ENCODE data around the gene CD300E. TPM values are rescaled to one million over a fixed set of nuclear protein-coding genes. Genes with fewer than 3 reads are reported as not detected.

Gene CD300E
- total and polyA plus RNA-seq, 5 donors from 2014 or later, result 0.06 to 0.08 TPM; not detected in 3

- H3K27ac Mint-ChIP-seq, result no peak overlapping the region
- no peak for DNase-seq
- no peaks in the 10 kb centered on the region for H3K36me3 Mint-ChIP-seq
- no peaks in the 10 kb centered on the region for H3K36me3 ChIP-seq (ENCODE audit: control insufficient read depth, insufficient read depth, low read length)
- no peak overlapping the region for H3K27ac ChIP-seq (ENCODE audit: insufficient read depth, low read length, poor library complexity, severe bottlenecking)
- peaks cover 6% of the 10 kb centered on the region for H3K27me3 ChIP-seq (ENCODE audit: control insufficient read depth, insufficient read depth, low read length)
- H3K4me1 ChIP-seq (ENCODE audit: control insufficient read depth, insufficient read depth, low read length, poor library complexity, severe bottlenecking), result no peaks in the 10 kb centered on the region
- H3K4me3 ChIP-seq (ENCODE audit: low read depth, low read length), result no peak overlapping the region
- ATAC-seq (ENCODE audit: low read depth in 2 of 2), result no peak
- peaks cover 0 to 3% (median 0%) of the 10 kb centered on the region in 7 donors for H3K9me3 Mint-ChIP-seq
- H3K4me3 Mint-ChIP-seq, result no peak overlapping the region
- H3K4me1 Mint-ChIP-seq, result peaks cover 0 to 20% (median 7%) of the 10 kb centered on the region in 4 donors
- H3K9me3 ChIP-seq (ENCODE audit: control insufficient read depth in 2 of 2, low read length in 2 of 2), result no peaks in the 10 kb centered on the region
- peaks cover 19% of the 10 kb centered on the region for H3K27me3 Mint-ChIP-seq
These were observed 51.8 kb downstream of the CD300E start for GRCh38 chr17:74571621-74572270.

- no peak overlapping the region for H3K27ac ChIP-seq (ENCODE audit: insufficient read depth, low read length, poor library complexity, severe bottlenecking)
- DNase-seq, result peak in 1 of 3 donors; percentile 49
- H3K9me3 ChIP-seq (ENCODE audit: control insufficient read depth in 2 of 2, low read length in 2 of 2), result no peaks in the 10 kb centered on the region
- no peaks in the 10 kb centered on the region for H3K36me3 ChIP-seq (ENCODE audit: control insufficient read depth, insufficient read depth, low read length)
- H3K9me3 Mint-ChIP-seq, result no peaks in the 10 kb centered on the region
- H3K27ac Mint-ChIP-seq, result no peak overlapping the region
- peaks cover 6% of the 10 kb centered on the region for H3K27me3 ChIP-seq (ENCODE audit: control insufficient read depth, insufficient read depth, low read length)
- peaks cover 18% of the 10 kb centered on the region for H3K27me3 Mint-ChIP-seq
- no peak overlapping the region for H3K4me3 ChIP-seq (ENCODE audit: low read depth, low read length)
- peak; percentile 34 to 45 for ATAC-seq (ENCODE audit: low read depth in 2 of 2)
- peaks cover 0 to 15% (median 5%) of the 10 kb centered on the region in 4 donors for H3K4me1 Mint-ChIP-seq
- no peaks in the 10 kb centered on the region for H3K4me1 ChIP-seq (ENCODE audit: control insufficient read depth, insufficient read depth, low read length, poor library complexity, severe bottlenecking)
- no peak overlapping the region for H3K4me3 Mint-ChIP-seq
- no peaks in the 10 kb centered on the region for H3K36me3 Mint-ChIP-seq
These were observed 54.2 kb downstream of the CD300E start for GRCh38 chr17:74569020-74570003.

GRCh38 chr17:74568106-74568873, 55.2 kb downstream of the CD300E start:
- H3K27ac Mint-ChIP-seq, result no peak overlapping the region
- H3K4me1 Mint-ChIP-seq, result peaks cover 0 to 8% (median 1%) of the 10 kb centered on the region in 4 donors
- H3K4me3 ChIP-seq (ENCODE audit: low read depth, low read length), result no peak overlapping the region
- no peak overlapping the region for H3K27ac ChIP-seq (ENCODE audit: insufficient read depth, low read length, poor library complexity, severe bottlenecking)
- ATAC-seq (ENCODE audit: low read depth in 2 of 2), result no peak
- peaks cover 18% of the 10 kb centered on the region for H3K27me3 Mint-ChIP-seq
- no peak overlapping the region for H3K4me3 Mint-ChIP-seq
- no peaks in the 10 kb centered on the region for H3K36me3 Mint-ChIP-seq
- H3K36me3 ChIP-seq (ENCODE audit: control insufficient read depth, insufficient read depth, low read length), result no peaks in the 10 kb centered on the region
- no peaks in the 10 kb centered on the region for H3K9me3 ChIP-seq (ENCODE audit: control insufficient read depth in 2 of 2, low read length in 2 of 2)
- no peaks in the 10 kb centered on the region for H3K4me1 ChIP-seq (ENCODE audit: control insufficient read depth, insufficient read depth, low read length, poor library complexity, severe bottlenecking)
- H3K9me3 Mint-ChIP-seq, result no peaks in the 10 kb centered on the region
- peaks cover 6% of the 10 kb centered on the region for H3K27me3 ChIP-seq (ENCODE audit: control insufficient read depth, insufficient read depth, low read length)
- DNase-seq, result no peak

- H3K4me1 Mint-ChIP-seq, result peaks cover 0 to 4% (median 1%) of the 10 kb centered on the region in 4 donors
- Histone ChIP-seq H3K36me3 (ENCODE audit: control insufficient read depth, insufficient read depth, low read length) (no peaks in the 10 kb centered on the region), H3K9me3 (ENCODE audit: control insufficient read depth in 2 of 2, low read length in 2 of 2) (no peaks in the 10 kb centered on the region), H3K4me1 (ENCODE audit: control insufficient read depth, insufficient read depth, low read length, poor library complexity, severe bottlenecking) (no peaks in the 10 kb centered on the region), H3K4me3 (ENCODE audit: low read depth, low read length) (no peak within 1 kb of the TSS), H3K27me3 (ENCODE audit: control insufficient read depth, insufficient read depth, low read length) (peaks cover 6% of the 10 kb centered on the region), H3K27ac (ENCODE audit: insufficient read depth, low read length, poor library complexity, severe bottlenecking) (no peak within 1 kb of the TSS)
- no peak within 1 kb of the TSS for H3K27ac Mint-ChIP-seq
- DNase-seq (no peak), ATAC-seq (ENCODE audit: low read depth in 2 of 2) (no peak)
- peaks cover 18% of the 10 kb centered on the region for H3K27me3 Mint-ChIP-seq
- no peak within 1 kb of the TSS for H3K4me3 Mint-ChIP-seq
- H3K9me3 Mint-ChIP-seq, result no peaks in the 10 kb centered on the region
- H3K36me3 Mint-ChIP-seq, result no peaks in the 10 kb centered on the region
These were observed 56.1 kb downstream of the CD300E start, which contains the start of gene CD300H for GRCh38 chr17:74567397-74567796. Gene CD300H, minus strand, starts transcription at chr17:74567509.

- no peaks in the 10 kb centered on the region for H3K9me3 ChIP-seq (ENCODE audit: control insufficient read depth in 2 of 2, low read length in 2 of 2)
- Mint-ChIP-seq H3K27me3 (peaks cover 21% of the 10 kb centered on the region), H3K27ac (no peak overlapping the region), H3K9me3 (peaks cover 0 to 2% (median 0%) of the 10 kb centered on the region in 7 donors), H3K4me3 (no peak overlapping the region), H3K4me1 (peaks cover 0 to 2% (median 1%) of the 10 kb centered on the region in 4 donors), H3K36me3 (no peaks in the 10 kb centered on the region)
- H3K36me3 ChIP-seq (ENCODE audit: control insufficient read depth, insufficient read depth, low read length), result no peaks in the 10 kb centered on the region
- no peak overlapping the region for H3K27ac ChIP-seq (ENCODE audit: insufficient read depth, low read length, poor library complexity, severe bottlenecking)
- ATAC-seq (ENCODE audit: low read depth in 2 of 2) (no peak), DNase-seq (peak in 2 of 3 donors; percentile 6 to 50)
- H3K4me3 ChIP-seq (ENCODE audit: low read depth, low read length), result no peak overlapping the region
- no peaks in the 10 kb centered on the region for H3K4me1 ChIP-seq (ENCODE audit: control insufficient read depth, insufficient read depth, low read length, poor library complexity, severe bottlenecking)
- H3K27me3 ChIP-seq (ENCODE audit: control insufficient read depth, insufficient read depth, low read length), result peaks cover 6% of the 10 kb centered on the region
These were observed 57.3 kb downstream of the CD300E start for GRCh38 chr17:74566132-74566753.

- H3K27me3 ChIP-seq (ENCODE audit: control insufficient read depth, insufficient read depth, low read length), result peaks cover 6% of the 10 kb centered on the region
These were observed 58.4 kb downstream of the CD300E start for GRCh38 chr17:74565126-74565525.

GRCh38 chr17:74563358-74563757, 60.2 kb downstream of the CD300E start:
- no peak for DNase-seq
- peaks cover 25% of the 10 kb centered on the region for H3K27me3 Mint-ChIP-seq

More at GRCh38 chr17:74565126-74565525, 58.4 kb downstream of the CD300E start:
- H3K4me3 ChIP-seq (ENCODE audit: low read depth, low read length), result no peak overlapping the region
- H3K27me3 Mint-ChIP-seq, result peaks cover 19% of the 10 kb centered on the region
- H3K9me3 Mint-ChIP-seq, result peaks cover 0 to 2% (median 0%) of the 10 kb centered on the region in 7 donors
- no peaks in the 10 kb centered on the region for H3K36me3 ChIP-seq (ENCODE audit: control insufficient read depth, insufficient read depth, low read length)
- H3K4me1 Mint-ChIP-seq, result peaks cover 0 to 2% (median 1%) of the 10 kb centered on the region in 4 donors
- H3K27ac Mint-ChIP-seq, result peak overlapping the region in 2 of 3 donors; percentile 17 to 44
- ATAC-seq (ENCODE audit: low read depth in 2 of 2), result no peak
- H3K36me3 Mint-ChIP-seq, result no peaks in the 10 kb centered on the region
- no peaks in the 10 kb centered on the region for H3K4me1 ChIP-seq (ENCODE audit: control insufficient read depth, insufficient read depth, low read length, poor library complexity, severe bottlenecking)
- no peak for DNase-seq
- H3K4me3 Mint-ChIP-seq, result no peak overlapping the region
- H3K27ac ChIP-seq (ENCODE audit: insufficient read depth, low read length, poor library complexity, severe bottlenecking), result no peak overlapping the region
- no peaks in the 10 kb centered on the region for H3K9me3 ChIP-seq (ENCODE audit: control insufficient read depth in 2 of 2, low read length in 2 of 2)

More at GRCh38 chr17:74563358-74563757, 60.2 kb downstream of the CD300E start:
- H3K27ac ChIP-seq (ENCODE audit: insufficient read depth, low read length, poor library complexity, severe bottlenecking), result no peak overlapping the region
- no peak for ATAC-seq (ENCODE audit: low read depth in 2 of 2)
- no peaks in the 10 kb centered on the region for H3K9me3 ChIP-seq (ENCODE audit: control insufficient read depth in 2 of 2, low read length in 2 of 2)
- H3K4me3 ChIP-seq (ENCODE audit: low read depth, low read length), result no peak overlapping the region
- H3K9me3 Mint-ChIP-seq, result peaks cover 0 to 2% (median 0%) of the 10 kb centered on the region in 7 donors
- H3K4me1 Mint-ChIP-seq, result peaks cover 0 to 5% (median 0%) of the 10 kb centered on the region in 4 donors
- no peak overlapping the region for H3K4me3 Mint-ChIP-seq
- H3K27me3 ChIP-seq (ENCODE audit: control insufficient read depth, insufficient read depth, low read length), result peaks cover 2% of the 10 kb centered on the region
- H3K4me1 ChIP-seq (ENCODE audit: control insufficient read depth, insufficient read depth, low read length, poor library complexity, severe bottlenecking), result no peaks in the 10 kb centered on the region
- H3K36me3 ChIP-seq (ENCODE audit: control insufficient read depth, insufficient read depth, low read length), result no peaks in the 10 kb centered on the region
- no peaks in the 10 kb centered on the region for H3K36me3 Mint-ChIP-seq
- no peak overlapping the region for H3K27ac Mint-ChIP-seq
